HepG2 (cell line): ENCODE results near the gene SNX6.
"Not testable (repeated sequence)": the region's sequence is repeated elsewhere in the genome, so short reads cannot be mapped to it uniquely, and the experiment has no call there.

Experiments used
- CREM ChIP-seq, 2 experiments: sonication (generic) in 1 of 2; formaldehyde crosslinking in 1 of 2; IDR thresholded peaks; 2 replicates each; pipeline versions ENCODE4 v1.4.0 to v1.6.1; 2016 to 2020; ENCODE audit warnings: antibody characterized with exemption in 1 of 2, mild to moderate bottlenecking in 1 of 2, missing genetic modification reagents in 1 of 2
- NCOA1 ChIP-seq: sonication (generic); formaldehyde crosslinking; IDR thresholded peaks from 2 replicates; pipeline ENCODE4 v1.9.0; 2021; ENCODE audit warnings: missing genetic modification reagents
- SP2 ChIP-seq: sonication (generic); formaldehyde crosslinking; IDR thresholded peaks from 2 replicates; pipeline ENCODE4 v1.5.1; 2020; ENCODE audit warnings: mild to moderate bottlenecking, missing genetic modification reagents
- SRF ChIP-seq: IDR thresholded peaks from 2 replicates; pipeline ENCODE4 v1.6.1; 2011; ENCODE audit warnings: mild to moderate bottlenecking, low read depth, low read length, moderate library complexity
- XRCC5 ChIP-seq: fragments of 200-400 bp; formaldehyde crosslinking; optimal IDR thresholded peaks from 2 replicates; pipeline ENCODE3; 2017; ENCODE audit warnings: mild to moderate bottlenecking, low read length
- ZNF274 ChIP-seq: sonication (generic); formaldehyde crosslinking; IDR thresholded peaks from 2 replicates; pipeline ENCODE4 v1.5.1; 2020; ENCODE audit warnings: mild to moderate bottlenecking, missing genetic modification reagents
- TF ChIP-seq, protein P1 (sequence below): sonication (generic); formaldehyde crosslinking; IDR thresholded peaks from 2 replicates; pipeline ENCODE4 v1.8.1; 2022; ENCODE audit warnings: low read depth, mild to moderate bottlenecking, missing genetic modification reagents
- TF ChIP-seq, protein P2 (sequence below): sonication (generic); formaldehyde crosslinking; conservative IDR thresholded peaks from 2 replicates; pipeline ENCODE4 v1.4.0; 2020; ENCODE audit warnings: missing genetic modification reagents

DNA sequence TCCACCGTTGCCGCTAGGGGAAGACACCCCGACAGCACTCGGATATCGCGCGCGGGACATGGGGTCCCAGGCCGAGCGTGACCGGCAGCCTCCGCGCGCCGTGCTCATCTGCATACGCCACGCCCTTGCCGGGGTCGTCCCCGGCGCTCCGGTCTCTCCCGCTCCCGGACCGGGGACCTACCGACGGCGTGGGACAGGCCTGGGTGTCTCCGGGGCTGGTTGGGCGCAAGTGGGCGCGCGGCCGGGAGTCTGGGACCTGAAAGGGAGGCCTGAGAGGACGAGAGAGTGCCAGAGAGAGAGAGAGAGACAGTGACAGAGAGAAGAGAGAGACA is 73.5 kb downstream of the SNX6 start:
- not testable (repeated sequence) for TF ChIP-seq SP2 (CRISPR knock-in tag); XRCC5; SRF; NCOA1 (CRISPR knock-in tag); ZNF274 (CRISPR knock-in tag); CREM (IDR thresholded peaks at IDR 0.05); CREM (CRISPR knock-in tag; IDR thresholded peaks at IDR 0.05)
- TF ChIP-seq, protein P1, sequence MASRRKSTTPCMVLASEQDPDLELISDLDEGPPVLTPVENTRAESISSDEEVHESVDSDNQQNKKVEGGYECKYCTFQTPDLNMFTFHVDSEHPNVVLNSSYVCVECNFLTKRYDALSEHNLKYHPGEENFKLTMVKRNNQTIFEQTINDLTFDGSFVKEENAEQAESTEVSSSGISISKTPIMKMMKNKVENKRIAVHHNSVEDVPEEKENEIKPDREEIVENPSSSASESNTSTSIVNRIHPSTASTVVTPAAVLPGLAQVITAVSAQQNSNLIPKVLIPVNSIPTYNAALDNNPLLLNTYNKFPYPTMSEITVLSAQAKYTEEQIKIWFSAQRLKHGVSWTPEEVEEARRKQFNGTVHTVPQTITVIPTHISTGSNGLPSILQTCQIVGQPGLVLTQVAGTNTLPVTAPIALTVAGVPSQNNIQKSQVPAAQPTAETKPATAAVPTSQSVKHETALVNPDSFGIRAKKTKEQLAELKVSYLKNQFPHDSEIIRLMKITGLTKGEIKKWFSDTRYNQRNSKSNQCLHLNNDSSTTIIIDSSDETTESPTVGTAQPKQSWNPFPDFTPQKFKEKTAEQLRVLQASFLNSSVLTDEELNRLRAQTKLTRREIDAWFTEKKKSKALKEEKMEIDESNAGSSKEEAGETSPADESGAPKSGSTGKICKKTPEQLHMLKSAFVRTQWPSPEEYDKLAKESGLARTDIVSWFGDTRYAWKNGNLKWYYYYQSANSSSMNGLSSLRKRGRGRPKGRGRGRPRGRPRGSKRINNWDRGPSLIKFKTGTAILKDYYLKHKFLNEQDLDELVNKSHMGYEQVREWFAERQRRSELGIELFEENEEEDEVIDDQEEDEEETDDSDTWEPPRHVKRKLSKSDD (CRISPR knock-in tag): not testable (repeated sequence)
- TF ChIP-seq, protein P2, sequence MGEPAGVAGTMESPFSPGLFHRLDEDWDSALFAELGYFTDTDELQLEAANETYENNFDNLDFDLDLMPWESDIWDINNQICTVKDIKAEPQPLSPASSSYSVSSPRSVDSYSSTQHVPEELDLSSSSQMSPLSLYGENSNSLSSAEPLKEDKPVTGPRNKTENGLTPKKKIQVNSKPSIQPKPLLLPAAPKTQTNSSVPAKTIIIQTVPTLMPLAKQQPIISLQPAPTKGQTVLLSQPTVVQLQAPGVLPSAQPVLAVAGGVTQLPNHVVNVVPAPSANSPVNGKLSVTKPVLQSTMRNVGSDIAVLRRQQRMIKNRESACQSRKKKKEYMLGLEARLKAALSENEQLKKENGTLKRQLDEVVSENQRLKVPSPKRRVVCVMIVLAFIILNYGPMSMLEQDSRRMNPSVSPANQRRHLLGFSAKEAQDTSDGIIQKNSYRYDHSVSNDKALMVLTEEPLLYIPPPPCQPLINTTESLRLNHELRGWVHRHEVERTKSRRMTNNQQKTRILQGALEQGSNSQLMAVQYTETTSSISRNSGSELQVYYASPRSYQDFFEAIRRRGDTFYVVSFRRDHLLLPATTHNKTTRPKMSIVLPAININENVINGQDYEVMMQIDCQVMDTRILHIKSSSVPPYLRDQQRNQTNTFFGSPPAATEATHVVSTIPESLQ (CRISPR knock-in tag): not testable (repeated sequence)
